Islet precursor cell (in vitro differentiated cells): ENCODE data around the gene TNNI2.
A peak's percentile ranks its signal among the peaks of the same experiment; 100 is the strongest.
"Not testable (repeated sequence)": the region's sequence is repeated elsewhere in the genome, so short reads cannot be mapped to it uniquely, and the experiment has no call there.

Experiments
- DNase-seq: peaks from one replicate; pipeline ENCODE4 v3.0.0-alpha.2; 2018

The TNNI2 gene

DNA sequence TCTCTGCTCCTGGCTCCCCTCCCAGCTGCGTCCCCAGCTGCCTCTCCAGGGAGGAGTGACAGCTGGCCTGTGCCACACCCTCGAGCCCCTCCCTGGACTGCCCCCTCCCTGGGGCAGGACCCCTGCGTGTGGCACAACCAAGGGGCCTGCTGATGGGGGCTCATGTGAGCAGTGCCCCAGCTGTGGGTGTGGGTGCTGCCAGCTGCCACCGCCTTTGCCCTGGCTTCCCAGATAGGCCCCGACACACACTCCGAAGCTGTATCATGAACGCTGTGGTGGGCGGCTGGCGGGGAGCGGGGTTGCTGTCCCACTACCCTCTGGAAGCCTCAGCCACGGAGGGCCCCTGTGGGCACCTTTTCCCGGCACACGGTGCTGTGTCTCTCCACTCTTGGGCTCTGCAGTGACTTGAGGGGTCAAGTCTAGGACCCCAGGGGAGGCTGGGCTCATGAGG, 37.1 kb downstream of the TNNI2 start:
- not testable (repeated sequence) for DNase-seq

DNA sequence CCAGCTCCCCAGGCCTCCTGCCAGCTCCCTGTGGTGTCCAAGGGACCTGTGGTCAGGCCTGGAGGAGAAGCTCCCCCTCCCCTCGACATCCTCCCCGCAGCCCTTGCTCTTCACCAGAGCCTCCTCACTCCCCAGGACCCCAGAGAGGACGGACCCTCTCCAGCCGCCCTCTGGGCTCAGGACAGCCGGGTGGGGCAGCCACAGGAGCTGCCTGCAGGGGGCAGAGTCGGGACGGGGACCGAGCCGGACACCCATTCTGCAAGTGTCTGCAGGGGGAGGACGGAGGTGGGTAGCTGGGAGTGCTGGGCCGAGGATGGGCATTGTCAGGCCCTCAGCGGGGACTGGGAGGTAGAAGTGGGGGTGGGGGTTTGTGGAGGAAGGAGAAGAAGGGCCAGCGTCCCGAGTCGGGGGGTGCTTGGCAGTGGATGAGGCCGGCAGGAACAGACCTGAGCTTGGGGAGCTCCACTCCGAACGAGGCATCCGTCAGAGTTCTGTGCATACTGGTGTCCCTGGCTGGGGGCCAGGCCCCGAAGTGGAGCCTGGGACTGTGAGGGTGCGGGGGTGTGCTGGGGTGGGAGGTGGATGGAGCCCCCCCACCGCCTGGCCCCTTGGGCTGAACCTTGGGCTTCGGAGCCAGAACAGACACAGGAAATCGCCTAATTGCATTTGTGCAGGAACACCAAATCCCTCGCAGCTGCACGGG, 37.7 kb downstream of the TNNI2 start:
- DNase-seq: peak; percentile 82

DNA sequence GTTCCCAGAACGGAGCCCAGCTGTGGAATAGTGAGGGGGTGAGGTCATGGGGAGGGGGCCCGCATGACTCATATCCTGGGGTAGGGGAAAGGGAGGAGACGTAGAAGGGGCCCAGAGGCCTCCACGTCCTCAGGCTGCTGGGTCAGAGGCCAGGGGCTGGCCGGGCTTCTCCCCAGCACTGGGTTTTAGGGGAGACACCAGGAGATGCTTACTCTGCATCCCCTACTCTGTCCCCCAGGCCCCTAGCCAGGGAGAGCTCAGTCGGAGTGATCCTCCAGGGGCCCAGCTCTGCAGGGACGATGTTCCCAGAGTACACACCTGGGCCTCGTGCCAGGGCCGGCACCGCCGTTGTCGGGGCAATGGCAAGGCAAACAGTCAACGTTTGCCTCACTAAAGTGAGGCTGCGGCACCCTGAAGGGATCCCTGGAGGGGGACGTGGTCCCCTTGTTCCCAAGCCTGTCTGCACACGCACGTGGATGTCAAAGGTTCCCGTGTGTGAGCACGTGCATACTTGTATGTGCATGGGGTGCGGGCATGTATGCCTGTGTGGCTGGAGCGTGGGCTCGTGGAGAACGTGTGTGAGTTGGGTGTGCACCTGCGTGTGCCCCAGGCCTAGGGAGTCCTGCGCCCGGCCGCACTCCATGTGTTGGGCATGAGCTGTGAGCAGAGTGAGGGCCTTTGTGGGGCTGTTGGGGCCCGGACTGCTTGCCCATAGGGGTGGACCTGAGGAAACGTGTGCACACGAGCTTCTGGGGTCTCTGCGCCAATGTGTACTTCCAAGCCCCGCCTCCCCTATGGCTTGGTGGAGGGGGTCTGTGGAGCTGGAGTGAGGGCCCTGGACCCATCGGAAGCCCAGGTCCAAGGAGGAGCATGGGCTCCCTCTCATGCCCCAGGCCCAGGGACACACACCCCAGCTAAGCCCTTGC, 38.7 kb downstream of the TNNI2 start:
- no peak for DNase-seq

DNA sequence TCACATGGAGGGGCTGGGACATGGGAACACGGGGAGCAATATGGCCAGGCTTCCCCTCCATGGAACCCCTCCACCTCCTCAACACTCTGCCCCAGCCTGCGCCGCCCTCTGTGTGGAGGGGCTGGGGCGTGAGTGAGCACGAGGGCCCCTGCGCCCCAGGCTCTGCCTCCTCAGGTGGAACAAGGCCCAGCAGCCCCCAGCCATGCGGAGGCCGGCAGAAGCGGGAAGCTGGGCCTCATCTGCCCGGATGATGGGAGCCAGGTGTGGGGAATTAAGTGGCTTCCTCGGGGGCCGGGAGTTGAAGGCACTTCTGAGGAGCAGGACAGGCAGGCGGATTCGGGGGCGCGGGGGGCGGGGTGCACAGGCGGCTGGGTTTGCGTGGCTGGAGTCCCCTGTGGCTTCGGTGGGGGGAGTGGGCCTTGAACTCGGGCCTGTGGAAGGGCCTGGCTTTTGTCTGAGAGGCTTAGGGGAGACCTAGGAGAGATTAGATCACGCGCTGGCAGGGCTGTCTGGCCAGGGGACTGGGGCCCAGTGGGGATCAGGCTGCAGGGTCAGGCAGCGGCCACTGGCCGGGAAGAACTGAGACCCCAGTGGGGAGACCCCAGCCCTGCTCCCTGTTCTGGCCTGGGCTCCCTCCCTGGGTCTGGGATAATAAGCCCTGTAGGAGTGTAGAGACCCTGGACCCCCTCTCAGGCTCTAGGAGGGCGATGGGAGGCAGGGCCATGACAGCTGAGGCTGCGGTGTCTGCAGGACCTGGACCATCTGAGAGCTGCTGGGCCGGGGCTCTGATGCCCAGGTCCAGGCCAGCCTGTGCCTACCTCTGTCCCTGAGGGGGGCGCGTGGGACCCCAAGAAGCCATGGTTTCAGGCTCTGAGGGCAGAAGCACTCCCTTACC, 39.6 kb downstream of the TNNI2 start:
- no peak for DNase-seq

DNA sequence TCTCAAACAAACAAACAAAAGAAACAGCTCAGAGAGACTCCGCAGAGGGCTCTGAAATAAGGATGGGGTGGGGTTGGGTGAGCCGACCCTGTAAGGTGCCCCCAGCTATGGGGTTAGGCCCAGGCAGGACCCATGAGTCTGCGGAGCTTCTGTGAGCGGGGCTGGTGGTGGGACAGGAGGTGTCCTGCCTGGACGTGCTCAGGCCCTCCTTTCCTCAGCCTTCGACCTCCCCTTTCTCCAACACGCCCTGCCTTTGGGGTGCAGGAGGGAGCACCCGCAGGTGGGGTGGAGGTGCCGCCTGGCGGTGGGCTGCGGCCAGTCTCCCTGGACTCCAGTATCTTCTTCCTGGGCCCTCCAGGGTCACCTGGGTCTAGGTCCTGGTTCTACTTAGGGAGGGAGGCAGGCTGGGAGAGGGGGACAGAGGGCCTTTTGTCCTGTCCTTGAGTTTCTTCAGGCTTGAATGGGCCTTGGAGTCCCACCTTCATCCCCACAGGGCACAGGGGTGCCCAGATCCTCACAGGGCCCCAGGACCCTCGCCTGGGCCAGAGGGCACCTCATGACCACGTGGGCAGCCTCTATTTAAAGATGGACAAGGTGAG, 40.7 kb downstream of the TNNI2 start:
- no peak for DNase-seq

DNA sequence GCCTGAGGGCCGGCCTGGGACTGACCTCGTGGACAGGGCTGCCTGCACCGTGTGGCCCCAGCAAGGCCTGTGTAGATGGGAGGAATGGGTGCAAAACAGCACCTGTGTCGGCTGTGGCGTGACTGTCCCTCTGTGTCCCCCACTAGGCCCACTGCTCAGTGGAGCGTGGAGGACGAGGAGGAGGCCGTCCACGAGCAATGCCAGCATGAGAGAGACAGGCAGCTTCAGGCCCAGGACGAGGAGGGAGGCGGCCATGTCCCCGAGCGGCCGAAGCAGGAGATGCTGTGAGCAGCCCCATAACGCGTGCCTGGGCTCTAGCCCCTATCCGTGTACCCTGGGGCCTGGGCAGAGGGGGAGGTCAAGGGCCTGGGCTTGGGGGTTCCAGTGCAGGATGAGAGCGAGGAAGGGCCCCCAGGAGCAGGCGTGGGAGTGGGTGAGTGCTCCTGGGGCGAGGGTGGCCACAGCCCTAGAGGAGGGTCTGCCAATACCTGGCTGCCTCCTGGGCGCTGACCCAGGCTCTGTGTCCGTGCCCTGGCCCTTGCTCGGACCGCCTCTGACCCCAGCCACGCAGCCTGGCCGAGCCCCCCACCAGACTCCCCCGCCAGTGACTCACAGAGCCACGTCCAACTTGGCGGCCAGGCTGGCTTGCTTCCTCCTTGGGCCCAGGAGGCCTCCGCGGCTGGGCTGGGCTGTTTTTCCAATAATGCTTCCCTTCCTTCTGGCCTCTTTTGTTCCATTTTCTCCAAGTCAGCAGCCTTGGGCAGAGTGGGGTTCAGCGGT, 41.4 kb downstream of the TNNI2 start:
- DNase-seq: no peak

DNA sequence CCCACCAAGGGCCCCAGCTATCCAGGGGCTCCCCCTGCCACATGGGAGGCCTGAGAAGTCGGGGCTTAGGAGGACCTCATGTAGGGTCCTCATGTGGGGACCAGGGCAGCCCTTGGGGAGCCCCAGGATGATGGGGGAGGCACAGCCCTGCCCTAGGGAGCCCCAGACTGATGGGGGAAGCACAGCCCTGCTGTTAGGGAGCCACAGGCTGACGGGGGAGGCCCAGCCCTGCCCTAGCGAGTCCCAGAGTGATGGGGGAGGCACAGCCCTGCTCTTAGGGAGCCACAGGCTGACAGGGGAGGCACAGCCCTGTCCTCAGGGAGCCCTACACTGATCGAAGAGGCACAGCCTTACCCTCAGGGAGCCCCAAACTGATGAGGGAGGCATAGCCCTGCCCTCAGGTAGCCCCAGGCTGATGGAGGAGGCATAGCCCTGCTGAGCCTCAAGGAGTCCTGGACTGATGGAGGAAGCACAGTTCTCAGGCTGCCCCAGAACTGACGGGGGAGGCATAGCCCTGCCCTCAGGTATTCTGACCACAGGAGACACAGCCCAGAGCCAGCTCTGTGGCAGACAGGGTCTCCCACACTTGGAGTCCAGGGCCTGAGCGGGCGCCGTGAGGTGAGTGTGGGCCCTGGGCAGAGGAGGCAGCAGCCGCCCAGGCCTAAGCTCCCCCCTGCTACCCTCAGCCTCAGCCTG, 42.1 kb downstream of the TNNI2 start:
- DNase-seq: no peak

DNA sequence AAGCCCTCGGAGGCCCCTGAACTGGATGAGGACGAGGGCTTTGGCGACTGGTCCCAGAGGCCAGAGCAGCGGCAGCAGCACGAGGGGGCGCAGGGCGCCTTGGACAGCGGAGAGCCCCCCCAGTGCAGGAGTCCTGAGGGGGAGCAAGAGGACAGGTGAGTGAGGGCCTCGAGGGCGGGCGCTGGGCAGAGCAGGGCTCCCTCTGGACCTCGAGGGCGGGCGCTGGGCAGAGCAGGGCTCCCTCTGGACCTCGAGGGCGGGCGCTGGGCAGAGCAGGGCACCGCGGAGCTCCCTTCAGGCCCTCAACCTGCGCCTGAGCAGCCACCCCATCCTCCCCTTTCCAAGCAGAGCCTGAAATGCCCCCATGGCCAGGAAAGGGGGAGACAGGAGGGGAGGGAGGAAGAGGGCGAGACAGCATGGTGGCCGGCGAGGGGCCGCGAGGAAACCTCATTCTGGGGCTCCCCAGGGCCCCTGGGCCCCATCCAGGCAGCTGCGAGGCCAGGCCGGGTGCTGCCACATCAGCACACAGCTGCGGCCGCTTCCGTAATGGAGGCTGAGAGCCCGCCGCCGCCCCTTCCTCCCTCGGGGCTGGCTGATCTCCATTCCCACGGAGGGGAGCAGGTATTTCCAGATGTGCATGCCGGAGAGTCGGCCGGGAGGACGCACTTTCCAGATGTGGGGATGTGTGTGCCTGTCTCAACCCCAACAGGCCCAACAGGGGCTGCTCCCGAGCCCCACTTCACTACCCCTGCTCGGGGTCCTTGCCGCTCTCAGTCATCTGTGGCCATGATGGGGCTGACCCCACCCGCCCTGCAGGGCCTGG, 42.9 kb downstream of the TNNI2 start:
- no peak for DNase-seq

DNA sequence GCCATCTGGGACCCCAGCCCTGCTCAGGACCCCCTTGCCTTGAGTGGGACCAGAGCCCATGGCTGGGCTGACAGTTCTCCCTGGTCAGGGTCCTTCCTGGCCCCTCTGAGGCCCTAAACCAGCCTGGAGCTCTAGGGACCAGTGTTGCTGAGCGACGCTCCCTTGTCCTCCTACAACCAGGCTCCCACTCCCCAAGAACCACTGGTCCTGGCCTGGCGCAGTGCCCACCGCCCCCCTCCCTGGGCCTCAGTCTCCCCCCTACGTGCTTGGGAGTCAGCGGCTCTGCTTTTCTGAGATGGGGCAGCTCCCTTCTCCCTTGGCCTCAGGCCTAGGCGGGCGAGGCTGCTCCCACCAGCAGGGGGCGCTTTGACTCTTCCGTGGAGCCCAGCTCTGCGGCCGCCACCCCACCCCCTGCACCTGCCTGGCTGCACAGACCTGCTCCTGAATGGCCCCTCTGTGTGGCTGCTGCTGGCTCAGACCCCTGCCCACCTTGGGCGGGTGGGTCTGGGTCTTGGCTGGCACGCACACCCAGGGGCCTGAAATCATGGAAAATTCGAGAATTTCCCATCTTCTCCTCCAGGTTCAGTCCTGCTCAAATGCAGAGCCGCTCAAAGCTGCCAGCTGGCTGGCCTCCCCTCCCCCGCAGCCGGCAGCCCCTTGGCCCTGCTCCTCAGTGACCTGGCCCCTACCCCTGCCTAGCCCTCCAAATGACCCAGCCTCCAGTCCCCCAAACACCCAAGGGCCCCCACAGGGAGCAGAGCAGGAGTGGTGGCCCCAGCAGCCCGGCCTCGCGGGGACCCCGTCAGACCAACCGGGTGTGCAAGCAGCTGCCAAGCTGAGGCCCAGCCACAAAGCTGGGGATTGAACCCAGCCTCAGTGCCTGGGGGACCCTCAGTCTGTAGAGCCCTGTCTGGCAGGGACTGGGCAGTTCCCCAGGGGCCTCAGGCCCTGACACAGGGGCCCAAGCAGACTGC, 43.8 kb downstream of the TNNI2 start:
- DNase-seq: peak; percentile 90

DNA sequence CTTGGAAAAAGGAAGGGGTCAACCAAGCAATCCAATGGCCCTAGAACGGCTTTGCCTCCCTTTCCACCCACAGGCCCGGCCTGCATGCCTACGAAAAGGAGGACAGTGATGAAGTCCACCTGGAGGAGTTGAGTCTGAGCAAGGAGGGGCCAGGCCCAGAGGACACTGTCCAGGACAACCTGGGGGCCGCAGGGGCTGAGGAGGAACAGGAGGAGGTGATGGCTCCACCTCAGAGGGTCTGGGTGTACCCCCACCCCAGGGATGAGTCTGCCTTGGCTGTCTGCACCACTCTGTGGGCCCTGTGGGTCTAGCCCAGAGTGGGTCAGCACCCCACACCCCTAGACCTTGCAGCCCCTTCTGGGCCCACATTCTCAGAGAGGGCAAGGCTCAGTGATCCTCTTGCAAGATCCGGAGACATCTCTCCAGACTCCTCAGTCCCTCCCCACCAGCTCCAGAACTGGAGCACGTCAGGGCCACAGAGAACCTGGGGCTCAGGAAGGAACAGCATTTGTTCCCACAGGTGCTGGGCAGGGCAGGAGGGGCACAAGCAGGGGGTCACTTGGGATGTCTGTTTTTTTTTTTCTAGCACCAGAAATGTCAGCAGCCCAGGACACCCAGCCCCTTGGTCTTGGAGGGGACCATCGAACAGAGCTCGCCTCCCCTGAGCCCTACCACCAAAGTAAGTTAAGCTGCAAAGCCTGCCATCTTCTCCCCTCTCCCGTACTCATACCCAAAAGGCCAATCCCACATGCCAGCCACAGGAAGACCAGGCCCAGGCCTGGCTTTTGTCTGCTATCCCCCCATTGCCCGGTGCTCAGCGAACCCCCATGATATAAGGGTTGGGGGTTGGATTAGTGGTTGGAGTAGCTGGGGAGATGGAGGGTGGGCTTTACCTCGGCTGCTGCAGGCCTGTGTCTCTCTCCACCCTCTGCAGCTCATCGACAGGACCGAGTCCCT, 44.8 kb downstream of the TNNI2 start:
- peak; percentile 41 for DNase-seq

DNA sequence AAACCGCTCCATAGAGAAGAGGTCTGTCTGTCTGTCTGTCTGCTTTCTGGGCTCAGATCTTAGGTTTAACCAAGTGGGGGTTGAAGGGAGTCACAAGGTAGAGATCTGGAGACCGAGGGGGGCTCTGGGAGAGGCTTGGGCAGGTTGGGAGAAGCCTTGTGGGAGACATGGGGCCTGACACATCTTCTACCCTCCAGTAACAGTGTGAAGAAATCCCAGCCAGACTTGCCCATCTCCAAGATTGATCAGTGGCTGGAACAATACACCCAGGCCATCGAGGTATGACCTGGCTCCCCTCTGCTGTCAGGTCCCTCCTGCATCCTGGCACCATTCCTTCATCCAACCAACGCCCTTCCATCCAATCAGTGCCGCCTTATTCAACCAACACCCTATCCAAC, 45.5 kb downstream of the TNNI2 start:
- no peak for DNase-seq

DNA sequence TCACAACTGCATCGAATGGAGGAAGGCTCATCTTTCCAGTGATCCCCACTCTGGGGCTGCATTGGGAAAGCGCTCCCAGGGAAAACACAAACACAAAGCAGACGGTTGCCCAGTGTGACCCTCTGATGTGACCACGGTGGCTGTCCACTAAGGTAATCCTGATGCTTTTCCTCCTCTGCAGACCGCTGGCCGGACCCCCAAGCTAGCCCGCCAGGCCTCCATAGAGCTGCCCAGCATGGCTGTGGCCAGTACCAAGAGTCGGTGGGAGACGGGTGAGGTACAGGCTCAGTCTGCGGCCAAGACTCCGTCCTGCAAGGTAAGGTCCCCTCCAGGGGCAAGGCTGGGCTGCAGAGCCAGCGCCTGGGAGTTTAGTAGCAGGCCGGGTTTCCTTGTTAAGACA, 47.8 kb downstream of the TNNI2 start:
- not testable (repeated sequence) for DNase-seq

DNA sequence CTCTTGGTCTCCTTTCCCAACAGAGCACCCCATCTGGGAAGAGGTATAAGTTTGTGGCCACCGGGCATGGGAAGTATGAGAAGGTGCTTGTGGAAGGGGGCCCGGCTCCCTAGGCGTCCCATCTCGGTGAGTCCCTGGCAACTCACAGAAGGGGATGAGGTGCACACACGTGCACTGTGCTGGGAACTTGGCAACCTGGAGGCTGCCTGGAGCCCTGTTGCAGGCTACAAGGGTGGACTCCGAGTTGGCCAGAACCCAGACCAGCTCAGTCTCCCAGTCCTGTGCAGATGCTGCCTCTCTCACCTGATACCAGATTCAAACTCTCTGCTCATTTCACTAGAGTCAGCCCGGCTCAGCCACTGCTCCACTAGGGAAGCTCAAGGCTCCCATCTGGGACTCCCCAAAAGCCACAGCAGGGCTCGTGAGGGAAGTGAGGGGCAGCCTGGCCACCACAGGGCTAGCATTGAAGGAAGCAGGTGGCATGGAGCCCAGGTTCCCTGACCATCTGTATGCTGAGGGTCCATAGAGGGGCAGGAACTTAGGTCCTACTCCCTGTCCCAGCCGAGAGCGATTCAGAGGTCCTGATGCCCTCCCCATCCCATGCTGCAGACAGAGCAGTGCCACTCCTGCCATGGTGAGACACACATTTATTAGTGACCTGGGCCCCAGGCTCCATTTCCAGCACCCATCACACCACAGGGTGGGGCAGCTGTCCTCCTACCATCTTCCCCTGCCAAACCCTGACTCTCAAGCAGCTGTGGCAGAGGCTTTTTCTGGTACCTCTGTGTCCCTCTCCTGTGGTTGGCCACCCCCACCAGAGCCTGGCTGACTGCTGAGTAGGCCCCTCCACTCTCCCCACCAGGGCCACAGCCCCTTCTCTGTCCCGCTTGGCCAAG, 48.9 kb downstream of the TNNI2 start:
- peak; percentile 33 for DNase-seq

DNA sequence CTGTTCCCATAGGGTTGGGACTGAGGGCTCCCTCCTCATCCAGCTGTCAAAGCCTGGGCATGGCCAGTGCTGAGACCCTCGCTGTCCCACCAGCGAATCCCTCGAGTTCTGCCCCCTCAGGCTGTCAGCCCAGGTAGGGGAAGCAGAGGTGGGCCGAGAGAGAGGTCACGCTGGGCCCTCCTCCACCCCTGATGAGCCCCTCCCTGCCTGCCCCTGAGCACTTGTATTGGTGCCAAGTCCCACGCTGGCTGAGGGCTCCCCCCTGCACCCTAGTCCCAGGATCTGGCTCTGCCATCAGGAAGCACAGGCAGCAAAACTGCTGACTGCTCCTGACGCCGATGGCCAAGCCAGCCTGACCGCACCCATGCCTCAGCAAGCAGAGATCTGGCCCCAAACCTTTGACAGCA, 49.6 kb downstream of the TNNI2 start:
- DNase-seq: peak; percentile 40

DNA sequence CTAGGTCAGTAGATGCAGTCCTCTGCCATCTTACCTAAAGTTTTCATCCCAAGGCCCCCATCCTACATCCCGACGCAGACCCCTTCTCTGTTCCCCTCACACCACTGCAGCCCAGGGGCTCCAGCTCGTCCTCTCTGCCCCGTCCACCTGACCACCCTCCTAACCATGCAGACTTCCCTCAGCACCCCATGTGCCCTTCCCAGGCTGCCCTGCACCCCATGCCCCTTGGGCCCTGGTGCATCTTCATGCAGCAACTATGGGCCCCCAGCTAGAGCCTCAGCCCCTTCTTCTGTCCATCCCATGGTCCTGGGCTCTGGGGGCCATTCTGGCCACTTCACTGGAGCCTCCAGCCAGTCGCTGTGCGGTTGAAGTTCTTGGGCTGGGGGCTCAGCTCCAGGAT, 50.0 kb downstream of the TNNI2 start:
- no peak for DNase-seq

DNA sequence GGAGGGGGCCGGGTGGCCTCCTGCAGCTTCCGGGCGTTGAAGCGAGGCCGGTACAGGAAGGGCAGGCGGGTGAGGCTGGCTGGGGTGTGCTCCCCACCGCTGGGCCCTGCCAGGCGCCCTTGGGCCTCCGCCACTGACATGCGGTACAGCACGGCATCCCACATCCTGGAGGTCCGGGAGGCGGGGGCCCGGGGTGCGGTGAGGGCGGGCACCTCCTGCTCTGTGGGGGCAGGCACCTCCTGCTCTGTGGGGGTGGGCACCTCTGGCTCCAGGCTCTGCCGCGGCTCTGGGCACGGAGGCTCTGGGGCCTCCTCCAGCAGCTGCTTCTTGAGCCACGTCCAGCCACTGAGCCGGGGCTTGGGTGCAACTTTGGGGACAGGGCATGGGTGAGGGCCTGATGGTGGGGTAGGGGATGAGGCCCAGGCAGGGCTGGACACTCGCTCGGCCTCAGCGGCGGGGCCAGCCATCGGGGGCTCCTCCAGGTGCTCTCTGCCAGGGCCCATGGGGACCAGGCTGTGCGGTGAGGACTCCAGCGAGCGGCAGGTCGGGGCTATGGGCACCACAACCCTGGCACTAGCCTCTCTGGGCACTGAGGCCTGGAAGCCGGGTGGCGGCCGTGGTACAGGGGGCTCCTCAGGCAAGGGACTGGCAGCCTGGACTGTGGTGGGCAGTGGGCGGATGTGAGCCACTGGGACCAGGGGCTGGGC, 50.6 kb downstream of the TNNI2 start:
- peak; percentile 36 for DNase-seq
